Gastroesophageal sphincter (tissue), 3 donors: ENCODE results near the gene PYDC1.

Experiments used
- CTCF ChIP-seq, 4 experiments: fragments of 200-600 bp in 2 of 4; fragments of 450-650 bp in 2 of 4; sonication (generic) in 1 of 4; IDR thresholded peaks; one replicate each; pipeline ENCODE4 v1.5.1; 2017 to 2019; ENCODE audit warnings: antibody characterized with exemption in 4 of 4, mild to moderate bottlenecking in 2 of 4, moderate library complexity in 2 of 4
- POLR2A ChIP-seq, 2 donors: fragments of 450-650 bp; IDR thresholded peaks; one replicate each; pipeline ENCODE4 v1.6.1; 2017; ENCODE audit warnings: antibody characterized with exemption in 2 of 2, mild to moderate bottlenecking in 2 of 2, moderate library complexity in 1 of 2

GRCh38 chr16:31181102-31181830 lies 35.7 kb downstream of the PYDC1 start:
- TF ChIP-seq CTCF (IDR thresholded peaks at IDR 0.05) (no peak), POLR2A (IDR thresholded peaks at IDR 0.05) (no peak)
